Erythroblast (primary cell): ENCODE results near the gene PBX1.

ENCODE experiments used
- GATA1 ChIP-seq: IDR thresholded peaks from 2 replicates; pipeline ENCODE4 v1.6.1; 2011; ENCODE audit warnings: low read depth, mild to moderate bottlenecking, control low read depth, low read length, moderate library complexity
- POLR2A ChIP-seq: IDR thresholded peaks from 2 replicates; pipeline ENCODE4 v1.6.1; 2011; ENCODE audit warnings: mild to moderate bottlenecking, low read length

DNA sequence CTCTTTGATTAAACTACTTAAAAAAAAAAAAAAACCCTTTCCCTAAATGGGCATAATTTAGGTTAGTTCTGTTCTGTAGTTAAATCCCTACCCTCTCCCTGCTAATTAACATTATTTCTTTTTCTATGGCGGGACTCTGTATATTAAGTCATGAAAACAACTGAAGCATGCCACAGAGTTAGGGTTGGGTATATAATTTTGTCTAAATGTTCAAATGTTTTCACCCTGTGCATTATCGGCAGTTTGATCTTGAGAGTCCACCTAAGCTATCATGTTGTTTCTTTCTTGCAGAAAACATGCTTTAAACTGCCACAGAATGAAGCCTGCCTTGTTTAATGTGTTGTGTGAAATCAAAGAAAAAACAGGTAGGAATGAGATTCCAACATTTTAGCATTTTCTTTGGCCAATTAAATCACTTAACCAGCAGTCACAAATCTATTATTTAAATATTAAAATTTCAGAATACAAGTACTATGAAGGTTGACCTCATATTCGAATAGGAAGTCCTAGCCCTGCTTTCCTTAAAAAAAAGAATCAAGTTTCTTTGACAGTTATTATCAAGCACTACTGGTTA is 4.0 kb downstream of the PBX1 start:
- TF ChIP-seq POLR2A = no peak
- no peak for TF ChIP-seq GATA1
